Gastrocnemius medialis (tissue), 4 donors: ENCODE data around the gene GALNT13.

Experiments
- POLR2A ChIP-seq, 2 donors: fragments of 450-650 bp; IDR thresholded peaks; one replicate each; pipeline ENCODE4 v1.6.1; 2017; ENCODE audit warnings: antibody characterized with exemption in 2 of 2, mild to moderate bottlenecking in 2 of 2, moderate library complexity in 2 of 2
- TF ChIP-seq, protein P1 (sequence below), 5 experiments: fragments of 450-650 bp in 3 of 5; fragments of 200-600 bp in 2 of 5; sonication (generic) in 2 of 5; IDR thresholded peaks in 4 of 5; conservative IDR thresholded peaks in 1 of 5; 1 replicate in 4 of 5; 2 replicates in 1 of 5; pipeline ENCODE4 v1.5.1; 2016 to 2019; ENCODE audit warnings: antibody characterized with exemption in 5 of 5, mild to moderate bottlenecking in 3 of 5, moderate library complexity in 3 of 5

DNA sequence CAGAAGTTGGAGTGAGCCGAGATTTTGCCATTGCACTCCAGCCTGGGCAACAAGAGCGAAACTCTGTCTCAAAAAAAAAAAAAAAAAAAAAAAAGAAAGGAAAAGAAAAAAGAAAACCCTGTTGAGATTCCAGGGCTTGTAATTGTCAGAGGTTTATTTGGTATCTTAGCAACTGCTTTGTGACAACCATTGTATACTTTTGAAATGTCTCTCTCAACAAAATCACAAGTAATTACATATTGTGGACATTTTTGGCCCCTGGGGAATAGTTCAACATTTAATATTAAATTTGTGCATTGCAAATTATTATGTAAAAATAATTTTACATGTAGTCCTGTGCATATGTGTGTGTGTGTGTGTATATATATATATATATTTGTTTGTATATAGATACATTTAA, 270.8 kb downstream of the GALNT13 start:
- no peak for TF ChIP-seq POLR2A (IDR thresholded peaks at IDR 0.05)
- TF ChIP-seq, protein P1, sequence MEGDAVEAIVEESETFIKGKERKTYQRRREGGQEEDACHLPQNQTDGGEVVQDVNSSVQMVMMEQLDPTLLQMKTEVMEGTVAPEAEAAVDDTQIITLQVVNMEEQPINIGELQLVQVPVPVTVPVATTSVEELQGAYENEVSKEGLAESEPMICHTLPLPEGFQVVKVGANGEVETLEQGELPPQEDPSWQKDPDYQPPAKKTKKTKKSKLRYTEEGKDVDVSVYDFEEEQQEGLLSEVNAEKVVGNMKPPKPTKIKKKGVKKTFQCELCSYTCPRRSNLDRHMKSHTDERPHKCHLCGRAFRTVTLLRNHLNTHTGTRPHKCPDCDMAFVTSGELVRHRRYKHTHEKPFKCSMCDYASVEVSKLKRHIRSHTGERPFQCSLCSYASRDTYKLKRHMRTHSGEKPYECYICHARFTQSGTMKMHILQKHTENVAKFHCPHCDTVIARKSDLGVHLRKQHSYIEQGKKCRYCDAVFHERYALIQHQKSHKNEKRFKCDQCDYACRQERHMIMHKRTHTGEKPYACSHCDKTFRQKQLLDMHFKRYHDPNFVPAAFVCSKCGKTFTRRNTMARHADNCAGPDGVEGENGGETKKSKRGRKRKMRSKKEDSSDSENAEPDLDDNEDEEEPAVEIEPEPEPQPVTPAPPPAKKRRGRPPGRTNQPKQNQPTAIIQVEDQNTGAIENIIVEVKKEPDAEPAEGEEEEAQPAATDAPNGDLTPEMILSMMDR (IDR thresholded peaks at IDR 0.05 in 4 of 5, conservative IDR thresholded peaks at IDR 0.05 in 1 of 5): no peak
